Mesendoderm (in vitro differentiated cells): ENCODE measurements around the gene KCTD15.

Experiments
- DNase-seq: peaks from one replicate; pipeline ENCODE4 v3.0.0; 2013
- H2AK5ac ChIP-seq: 2 replicates; pipeline ENCODE4 v1.6.1; 2013; ENCODE audit warnings: low read length, inconsistent platforms
- H2BK120ac ChIP-seq: 2 replicates; pipeline ENCODE4 v1.6.1; 2013; ENCODE audit warnings: low read depth, mild to moderate bottlenecking, low read length, moderate library complexity, mixed read lengths
- H2BK15ac ChIP-seq: replicated peaks from 2 replicates; pipeline ENCODE4 v1.6.1; 2013; ENCODE audit warnings: low read depth, mild to moderate bottlenecking, moderate library complexity
- H2BK5ac ChIP-seq: 2 replicates; pipeline ENCODE4 v1.6.1; 2013; ENCODE audit warnings: low read length, inconsistent platforms
- H3K18ac ChIP-seq: 2 replicates; pipeline ENCODE4 v1.6.1; 2013; ENCODE audit warnings: mild to moderate bottlenecking, low read length, mixed read lengths
- H3K23ac ChIP-seq: one replicate; pipeline ENCODE4 v1.6.1; 2013; ENCODE audit warnings: low read length
- H3K27ac ChIP-seq: 2 replicates; pipeline ENCODE4 v1.5.1; 2013; ENCODE audit warnings: low read depth, mild to moderate bottlenecking, inconsistent platforms, low read length, moderate library complexity
- H3K27me3 ChIP-seq: 2 replicates; pipeline ENCODE4 v1.6.1; 2013; ENCODE audit warnings: low read length, control low read depth, mild to moderate bottlenecking, inconsistent platforms; ENCODE audit not compliant: insufficient read depth, poor library complexity
- H3K36me3 ChIP-seq: 2 replicates; pipeline ENCODE4 v1.6.1; 2013; ENCODE audit warnings: low read length, inconsistent platforms; ENCODE audit not compliant: control insufficient read depth, insufficient read depth
- H3K4ac ChIP-seq: one replicate; pipeline ENCODE4 v1.6.1; 2013; ENCODE audit warnings: low read depth, mild to moderate bottlenecking, low read length, moderate library complexity
- H3K4me1 ChIP-seq: 2 replicates; pipeline ENCODE4 v1.6.1; 2013; ENCODE audit warnings: low read depth, low read length, inconsistent platforms; ENCODE audit not compliant: control insufficient read depth
- H3K4me2 ChIP-seq: 2 replicates; pipeline ENCODE4 v1.6.1; 2013; ENCODE audit warnings: low read length
- H3K4me3 ChIP-seq: 2 replicates; pipeline ENCODE4 v1.5.1; 2013; ENCODE audit warnings: mild to moderate bottlenecking, low read length
- H3K56ac ChIP-seq: one replicate; pipeline ENCODE4 v1.6.1; 2013; ENCODE audit warnings: low read length
- H3K79me1 ChIP-seq: 2 replicates; pipeline ENCODE4 v1.6.1; 2013; ENCODE audit warnings: low read length, inconsistent platforms
- H3K79me2 ChIP-seq: 2 replicates; pipeline ENCODE4 v1.6.1; 2013; ENCODE audit warnings: mild to moderate bottlenecking, low read length; ENCODE audit not compliant: control insufficient read depth, insufficient read depth
- H3K9ac ChIP-seq: 2 replicates; pipeline ENCODE4 v1.6.1; 2013; ENCODE audit warnings: low read length, inconsistent platforms
- H4K5ac ChIP-seq: one replicate; pipeline ENCODE4 v1.6.1; 2013; ENCODE audit warnings: low read length
- H4K8ac ChIP-seq: one replicate; pipeline ENCODE4 v1.6.1; 2013; ENCODE audit warnings: low read depth, mild to moderate bottlenecking, control low read depth, low read length, moderate library complexity
- WGBS: extraction: QIAGEN DNeasy Blood & Tissue Kit; methylation state at CpG from one replicate; pipeline ENCODE4 v1.1.7; 2013; ENCODE audit warnings: low lambda C conversion rate, missing lambda C conversion rate; ENCODE audit not compliant: insufficient coverage; ENCODE audit errors: extremely low coverage; 5-methylcytosine and 5-hydroxymethylcytosine counted together

KCTD15 gene

GRCh38 chr19:33794683-33795369 lies 1.8 kb upstream of the KCTD15 start:
- Histone ChIP-seq H2AK5ac (no peak overlapping the region), H3K4me3 (no peak overlapping the region), H3K27me3 (no peaks in the 10 kb centered on the region), H3K9ac (peak overlapping the region; percentile 74), H3K79me1 (peaks cover 3% of the 10 kb centered on the region), H3K4me1 (peaks cover 7% of the 10 kb centered on the region), H3K36me3 (no peaks in the 10 kb centered on the region), H3K27ac (peak overlapping the region; percentile 99), H4K8ac (no peak overlapping the region), H4K5ac (no peak overlapping the region), H3K56ac (peak overlapping the region; percentile 96), H3K79me2 (peaks cover 8% of the 10 kb centered on the region), H2BK5ac (no peak overlapping the region), H3K4me2 (peak overlapping the region; percentile 66), H2BK15ac (no peak overlapping the region), H2BK120ac (no peak overlapping the region), H3K23ac (no peak overlapping the region), H3K4ac (no peak overlapping the region), H3K18ac (peak overlapping the region; percentile 99)
- no CpG with 5 or more reads among the region's 32 CpGs for WGBS
- DNase-seq = peak; percentile 52

- no peak overlapping the region for H2AK5ac ChIP-seq
- peak overlapping the region; percentile 44 for H4K8ac ChIP-seq
- peaks cover 7% of the 10 kb centered on the region for H3K4me1 ChIP-seq
- peak overlapping the region; percentile 52 for H3K4me3 ChIP-seq
- no peak overlapping the region for H2BK5ac ChIP-seq
- DNase-seq = peak; percentile 94
- peak overlapping the region; percentile 100 for H3K4ac ChIP-seq
- peak overlapping the region; percentile 93 for H3K9ac ChIP-seq
- H3K36me3 ChIP-seq = no peaks in the 10 kb centered on the region
- H3K23ac ChIP-seq = no peak overlapping the region
- peak overlapping the region; percentile 66 for H3K4me2 ChIP-seq
- H3K27me3 ChIP-seq = no peaks in the 10 kb centered on the region
- peaks cover 12% of the 10 kb centered on the region for H3K79me2 ChIP-seq
- H2BK120ac ChIP-seq = peak overlapping the region; percentile 86
- H3K56ac ChIP-seq = peak overlapping the region; percentile 96
- no peak overlapping the region for H2BK15ac ChIP-seq
- peak overlapping the region; percentile 99 for H3K18ac ChIP-seq
- peaks cover 8% of the 10 kb centered on the region for H3K79me1 ChIP-seq
- peak overlapping the region; percentile 99 for H3K27ac ChIP-seq
- no peak overlapping the region for H4K5ac ChIP-seq
- no CpG with 5 or more reads among the region's 92 CpGs for WGBS
These were observed 1.1 kb upstream of the KCTD15 start for GRCh38 chr19:33795370-33796163.

GRCh38 chr19:33797802-33798671 lies 1.4 kb downstream of the KCTD15 start:
- no peak overlapping the region for H2BK15ac ChIP-seq
- peak overlapping the region; percentile 99 for H3K18ac ChIP-seq
- peak overlapping the region; percentile 91 for H3K4me2 ChIP-seq
- H3K36me3 ChIP-seq = peaks cover 3% of the 10 kb centered on the region
- H4K8ac ChIP-seq = no peak overlapping the region
- peak; percentile 77 for DNase-seq
- no peaks in the 10 kb centered on the region for H3K27me3 ChIP-seq
- H3K4ac ChIP-seq = peak overlapping the region; percentile 65
- peak overlapping the region; percentile 96 for H3K27ac ChIP-seq
- H2AK5ac ChIP-seq = no peak overlapping the region
- peaks cover 19% of the 10 kb centered on the region for H3K79me1 ChIP-seq
- no CpG with 5 or more reads among the region's 61 CpGs for WGBS
- no peak overlapping the region for H4K5ac ChIP-seq
- H3K9ac ChIP-seq = peak overlapping the region; percentile 99
- H2BK5ac ChIP-seq = peak overlapping the region; percentile 55
- H3K56ac ChIP-seq = peak overlapping the region; percentile 95
- peaks cover 14% of the 10 kb centered on the region for H3K79me2 ChIP-seq
- H2BK120ac ChIP-seq = no peak overlapping the region
- H3K4me1 ChIP-seq = peaks cover 7% of the 10 kb centered on the region
- H3K4me3 ChIP-seq = peak overlapping the region; percentile 87
- peak overlapping the region; percentile 15 for H3K23ac ChIP-seq

GRCh38 chr19:33798681-33799111 lies 2.0 kb downstream of the KCTD15 start:
- Histone ChIP-seq H3K36me3 (peaks cover 3% of the 10 kb centered on the region), H2BK120ac (no peak overlapping the region), H2BK5ac (peak overlapping the region; percentile 55), H3K56ac (peak overlapping the region; percentile 94), H3K18ac (peak overlapping the region; percentile 96), H4K8ac (no peak overlapping the region), H3K4me3 (peak overlapping the region; percentile 61), H4K5ac (no peak overlapping the region), H3K9ac (peak overlapping the region; percentile 91), H2AK5ac (no peak overlapping the region), H3K4me2 (peak overlapping the region; percentile 91), H3K27me3 (no peaks in the 10 kb centered on the region), H3K4me1 (peaks cover 7% of the 10 kb centered on the region), H3K79me1 (peaks cover 19% of the 10 kb centered on the region), H3K23ac (peak overlapping the region; percentile 15), H3K79me2 (peaks cover 14% of the 10 kb centered on the region), H3K27ac (peak overlapping the region; percentile 63), H2BK15ac (no peak overlapping the region), H3K4ac (no peak overlapping the region)
- WGBS = no CpG with 5 or more reads among the region's 12 CpGs
- peak; percentile 63 for DNase-seq

- peak overlapping the region; percentile 91 for H3K9ac ChIP-seq
- H3K23ac ChIP-seq = no peak overlapping the region
- no peak overlapping the region for H2AK5ac ChIP-seq
- WGBS = no CpG with 5 or more reads among the region's 5 CpGs
- peaks cover 21% of the 10 kb centered on the region for H3K79me1 ChIP-seq
- H3K18ac ChIP-seq = no peak overlapping the region
- no peak overlapping the region for H2BK120ac ChIP-seq
- no peak overlapping the region for H2BK5ac ChIP-seq
- H2BK15ac ChIP-seq = no peak overlapping the region
- H3K27ac ChIP-seq = peak overlapping the region; percentile 9
- DNase-seq = peak; percentile 66
- H3K56ac ChIP-seq = peak overlapping the region; percentile 75
- H3K4me1 ChIP-seq = peaks cover 6% of the 10 kb centered on the region
- peaks cover 18% of the 10 kb centered on the region for H3K79me2 ChIP-seq
- H3K4ac ChIP-seq = no peak overlapping the region
- peaks cover 3% of the 10 kb centered on the region for H3K36me3 ChIP-seq
- H4K8ac ChIP-seq = no peak overlapping the region
- no peak overlapping the region for H3K4me3 ChIP-seq
- peak overlapping the region; percentile 7 for H3K4me2 ChIP-seq
- H3K27me3 ChIP-seq = no peaks in the 10 kb centered on the region
- no peak overlapping the region for H4K5ac ChIP-seq
These were observed 2.8 kb downstream of the KCTD15 start for GRCh38 chr19:33799476-33799875.
